ENCODE results near the gene CYTH4.
"Not testable (repeated sequence)": the region's sequence is repeated elsewhere in the genome, so short reads cannot be mapped to it uniquely, and the experiment has no call there.

Gene CYTH4

DNA sequence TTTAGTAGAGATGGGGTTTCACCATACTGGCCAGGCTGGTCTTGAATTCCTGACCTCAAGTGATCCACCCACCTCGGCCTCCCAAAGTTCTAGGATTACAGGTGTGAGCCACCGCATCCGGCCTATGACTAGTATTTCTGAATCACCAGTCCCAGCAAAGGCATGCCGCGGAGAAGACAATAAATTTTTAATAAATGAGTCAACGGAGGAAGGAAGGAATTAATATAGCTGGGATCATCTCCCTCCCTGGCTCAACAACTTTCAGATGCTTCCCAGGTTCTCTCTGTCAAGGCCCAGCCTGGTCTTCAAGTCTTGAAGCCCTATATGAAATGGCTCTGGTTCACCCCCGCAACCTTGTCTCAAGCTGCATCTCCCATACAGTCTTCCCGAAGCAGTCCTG, 45.7 kb downstream of the CYTH4 start:
- no peak for DNase-seq
- no peak overlapping the region for H3K27ac ChIP-seq (ENCODE audit: insufficient read depth in 1 of 2, low read depth in 1 of 2, low read length in 2 of 2, poor library complexity in 1 of 2, severe bottlenecking in 2 of 2)
- no peak overlapping the region for H3K4me3 ChIP-seq (ENCODE audit: control insufficient read depth in 1 of 7, extremely low read depth in 1 of 7, insufficient read depth in 4 of 7, low read depth in 2 of 7, low read length in 6 of 7)
- H3K9me3 ChIP-seq (ENCODE audit: control extremely low read depth in 1 of 5, control insufficient read depth in 4 of 5, insufficient read depth in 2 of 5, low read depth in 1 of 5, low read length in 4 of 5): no peaks in the 10 kb centered on the region
- 98% methylated on average over 7 of the region's 8 CpGs for WGBS (ENCODE audit: insufficient coverage)
- no peaks in the 10 kb centered on the region for H3K36me3 ChIP-seq (ENCODE audit: control insufficient read depth in 4 of 4, insufficient read depth in 4 of 4, low read length in 3 of 4)
- peaks cover 0 to 9% (median 6%) of the 10 kb centered on the region in 4 experiments for H3K4me1 ChIP-seq (ENCODE audit: control extremely low read depth in 1 of 4, control insufficient read depth in 4 of 4, insufficient read depth in 4 of 4, low read length in 3 of 4)
- CTCF ChIA-PET: interaction anchor here (0.7 to 7.1 kb wide), 3 partner anchors 9 to 170 kb away, joined by 3 to 32 read pairs (median 3); no protein-coding TSS in a partner anchor
- POLR2A ChIA-PET: interaction anchor here (0.6 kb wide), 1 partner anchor 541 kb away, joined by 5 read pairs; no protein-coding TSS in a partner anchor
- peaks cover 0 to 75% (median 30%) of the 10 kb centered on the region in 5 experiments for H3K27me3 ChIP-seq (replicated peaks in 2 of 5; ENCODE audit: control insufficient read depth in 4 of 5, insufficient read depth in 5 of 5, low read length in 4 of 5)

GRCh38 chr22:37328538-37329237, 46.4 kb downstream of the CYTH4 start:
- not testable (repeated sequence) for H3K9me3 ChIP-seq (ENCODE audit: control extremely low read depth in 1 of 5, control insufficient read depth in 4 of 5, insufficient read depth in 2 of 5, low read depth in 1 of 5, low read length in 4 of 5); H3K27ac ChIP-seq (ENCODE audit: insufficient read depth in 1 of 2, low read depth in 1 of 2, low read length in 2 of 2, poor library complexity in 1 of 2, severe bottlenecking in 2 of 2); H3K4me1 ChIP-seq (ENCODE audit: control extremely low read depth in 1 of 4, control insufficient read depth in 4 of 4, insufficient read depth in 4 of 4, low read length in 3 of 4); DNase-seq; H3K4me3 ChIP-seq (ENCODE audit: control insufficient read depth in 1 of 7, extremely low read depth in 1 of 7, insufficient read depth in 4 of 7, low read depth in 2 of 7, low read length in 6 of 7); H3K36me3 ChIP-seq (ENCODE audit: control insufficient read depth in 4 of 4, insufficient read depth in 4 of 4, low read length in 3 of 4)
- WGBS (ENCODE audit: insufficient coverage): 93% methylated on average over 2 of the region's 6 CpGs
- ChIA-PET CTCF (interaction anchor here (0.7 to 7.1 kb wide), 3 partner anchors 9 to 169 kb away, joined by 3 to 32 read pairs (median 3); no protein-coding TSS in a partner anchor), POLR2A (interaction anchor here (0.6 kb wide), 1 partner anchor 541 kb away, joined by 5 read pairs; no protein-coding TSS in a partner anchor)
- H3K27me3 ChIP-seq (replicated peaks in 2 of 5; ENCODE audit: control insufficient read depth in 4 of 5, insufficient read depth in 5 of 5, low read length in 4 of 5): peaks cover under 1 to 75% (median 33%) of the 10 kb centered on the region in 5 experiments

GRCh38 chr22:37329238-37330140, 47.2 kb downstream of the CYTH4 start:
- no peak overlapping the region for H3K27ac ChIP-seq (ENCODE audit: insufficient read depth in 1 of 2, low read depth in 1 of 2, low read length in 2 of 2, poor library complexity in 1 of 2, severe bottlenecking in 2 of 2)
- CTCF ChIA-PET: interaction anchor here (1.5 to 7.1 kb wide), 2 partner anchors 12 to 20 kb away, joined by 4 to 32 read pairs; no protein-coding TSS in a partner anchor
- H3K9me3 ChIP-seq (ENCODE audit: control extremely low read depth in 1 of 5, control insufficient read depth in 4 of 5, insufficient read depth in 2 of 5, low read depth in 1 of 5, low read length in 4 of 5): no peaks in the 10 kb centered on the region
- WGBS (ENCODE audit: insufficient coverage): 86% methylated on average over 11 of the region's 14 CpGs
- H3K27me3 ChIP-seq (replicated peaks in 2 of 5; ENCODE audit: control insufficient read depth in 4 of 5, insufficient read depth in 5 of 5, low read length in 4 of 5): peaks cover 6 to 75% (median 34%) of the 10 kb centered on the region in 5 experiments
- POLR2A ChIA-PET: no interaction called here
- H3K4me1 ChIP-seq (ENCODE audit: control extremely low read depth in 1 of 4, control insufficient read depth in 4 of 4, insufficient read depth in 4 of 4, low read length in 3 of 4): peaks cover 0 to 9% (median 9%) of the 10 kb centered on the region in 4 experiments
- H3K4me3 ChIP-seq (ENCODE audit: control insufficient read depth in 1 of 7, extremely low read depth in 1 of 7, insufficient read depth in 4 of 7, low read depth in 2 of 7, low read length in 6 of 7): no peak overlapping the region
- no peaks in the 10 kb centered on the region for H3K36me3 ChIP-seq (ENCODE audit: control insufficient read depth in 4 of 4, insufficient read depth in 4 of 4, low read length in 3 of 4)
- DNase-seq: no peak

GRCh38 chr22:37330200-37331033, 48.1 kb downstream of the CYTH4 start:
- Histone ChIP-seq H3K36me3 (ENCODE audit: control insufficient read depth in 4 of 4, insufficient read depth in 4 of 4, low read length in 3 of 4) (no peaks in the 10 kb centered on the region), H3K9me3 (ENCODE audit: control extremely low read depth in 1 of 5, control insufficient read depth in 4 of 5, insufficient read depth in 2 of 5, low read depth in 1 of 5, low read length in 4 of 5) (no peaks in the 10 kb centered on the region), H3K27ac (ENCODE audit: insufficient read depth in 1 of 2, low read depth in 1 of 2, low read length in 2 of 2, poor library complexity in 1 of 2, severe bottlenecking in 2 of 2) (no peak overlapping the region), H3K27me3 (replicated peaks in 2 of 5; ENCODE audit: control insufficient read depth in 4 of 5, insufficient read depth in 5 of 5, low read length in 4 of 5) (peaks cover 6 to 75% (median 38%) of the 10 kb centered on the region in 5 experiments), H3K4me3 (ENCODE audit: control insufficient read depth in 1 of 7, extremely low read depth in 1 of 7, insufficient read depth in 4 of 7, low read depth in 2 of 7, low read length in 6 of 7) (no peak overlapping the region), H3K4me1 (ENCODE audit: control extremely low read depth in 1 of 4, control insufficient read depth in 4 of 4, insufficient read depth in 4 of 4, low read length in 3 of 4) (peaks cover 0 to 9% (median 5%) of the 10 kb centered on the region in 4 experiments)
- POLR2A ChIA-PET: interaction anchor here (0.5 kb wide), 1 partner anchor 129 kb away, joined by 5 read pairs; no protein-coding TSS in a partner anchor
- DNase-seq: peak; percentile 69 to 80 (median 77)
- 77% methylated on average over 8 of the region's 9 CpGs for WGBS (ENCODE audit: insufficient coverage)
- CTCF ChIA-PET: interaction anchor here (1.2 to 7.1 kb wide), 4 partner anchors 13 to 128 kb away, joined by 4 to 32 read pairs (median 6); no protein-coding TSS in a partner anchor

DNA sequence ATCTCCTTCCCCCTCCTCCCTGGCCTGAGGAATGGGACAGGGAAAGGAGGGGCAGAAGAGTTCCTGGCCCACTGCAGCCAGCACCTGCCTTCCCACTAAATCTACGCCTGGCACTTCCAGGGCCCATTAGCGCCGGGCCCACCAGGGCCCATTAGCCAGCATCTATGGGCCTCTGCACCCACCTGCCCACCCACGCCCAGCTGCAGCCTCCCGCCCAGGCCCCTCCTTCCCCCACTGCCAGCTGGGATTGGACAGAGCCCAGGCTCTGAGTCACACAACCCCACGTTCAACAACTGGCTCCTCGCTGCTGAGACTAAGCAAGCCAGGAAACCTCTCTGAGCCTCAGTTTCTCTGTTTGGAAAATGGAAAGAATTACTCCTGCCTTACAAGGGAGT, 48.7 kb downstream of the CYTH4 start:
- H3K36me3 ChIP-seq (ENCODE audit: control insufficient read depth in 4 of 4, insufficient read depth in 4 of 4, low read length in 3 of 4): no peaks in the 10 kb centered on the region
- H3K4me1 ChIP-seq (ENCODE audit: control extremely low read depth in 1 of 4, control insufficient read depth in 4 of 4, insufficient read depth in 4 of 4, low read length in 3 of 4): peaks cover 0 to 9% (median 5%) of the 10 kb centered on the region in 4 experiments
- no peak overlapping the region for H3K27ac ChIP-seq (ENCODE audit: insufficient read depth in 1 of 2, low read depth in 1 of 2, low read length in 2 of 2, poor library complexity in 1 of 2, severe bottlenecking in 2 of 2)
- WGBS (ENCODE audit: insufficient coverage): 93% methylated on average over 5 of the region's 7 CpGs
- ChIA-PET POLR2A (interaction anchor here (0.9 kb wide), 1 partner anchor 16 kb away, joined by 3 read pairs; no protein-coding TSS in a partner anchor), CTCF (interaction anchor here (1.2 to 7.1 kb wide), 4 partner anchors 14 to 128 kb away, joined by 4 to 32 read pairs (median 6); no protein-coding TSS in a partner anchor)
- H3K9me3 ChIP-seq (ENCODE audit: control extremely low read depth in 1 of 5, control insufficient read depth in 4 of 5, insufficient read depth in 2 of 5, low read depth in 1 of 5, low read length in 4 of 5): no peaks in the 10 kb centered on the region
- DNase-seq: no peak
- H3K27me3 ChIP-seq (replicated peaks in 2 of 5; ENCODE audit: control insufficient read depth in 4 of 5, insufficient read depth in 5 of 5, low read length in 4 of 5): peaks cover 6 to 75% (median 38%) of the 10 kb centered on the region in 5 experiments
- H3K4me3 ChIP-seq (ENCODE audit: control insufficient read depth in 1 of 7, extremely low read depth in 1 of 7, insufficient read depth in 4 of 7, low read depth in 2 of 7, low read length in 6 of 7): no peak overlapping the region

DNA sequence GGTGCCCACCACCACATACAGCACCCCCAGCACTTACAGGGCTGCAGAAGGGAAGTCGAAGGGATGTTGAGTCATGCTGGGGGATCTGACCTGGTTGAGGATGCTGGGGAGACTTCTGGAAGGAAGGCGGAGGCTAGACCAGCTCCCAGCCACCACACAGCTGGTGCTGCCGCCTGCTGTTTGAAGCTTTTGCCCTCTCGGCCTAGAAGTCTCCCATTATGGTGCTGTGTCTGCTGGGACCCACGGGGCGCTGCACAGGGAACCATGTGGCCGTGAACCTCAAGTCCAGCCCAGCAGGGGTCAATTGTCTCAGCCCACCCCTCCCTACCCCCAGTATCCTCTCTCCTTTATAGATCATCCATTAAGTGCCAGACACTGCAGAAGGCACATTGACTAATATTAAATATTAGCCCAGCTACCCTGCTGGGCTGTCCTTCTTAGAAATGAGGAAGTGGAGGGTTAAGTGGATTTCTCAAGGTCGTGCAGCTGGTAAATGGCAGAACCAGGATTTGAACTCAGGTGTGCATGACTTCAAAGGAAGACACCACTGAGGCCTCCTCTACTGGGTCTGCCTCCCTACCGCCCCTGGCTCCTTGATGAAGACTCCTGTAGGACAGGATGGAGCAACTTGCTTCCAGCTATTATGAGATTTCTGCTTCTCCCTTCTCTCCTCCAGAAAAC, 49.7 kb downstream of the CYTH4 start:
- DNase-seq: peak; percentile 41 to 85 (median 76)
- 72% methylated on average over 8 of the region's 9 CpGs for WGBS (ENCODE audit: insufficient coverage)
- ChIA-PET POLR2A (interaction anchor here (0.9 kb wide), 1 partner anchor 17 kb away, joined by 3 read pairs; no protein-coding TSS in a partner anchor), CTCF (interaction anchor here (0.6 to 7.1 kb wide), 6 partner anchors 8 to 127 kb away, joined by 3 to 32 read pairs (median 5); no protein-coding TSS in a partner anchor)
- Histone ChIP-seq H3K27ac (ENCODE audit: insufficient read depth in 1 of 2, low read depth in 1 of 2, low read length in 2 of 2, poor library complexity in 1 of 2, severe bottlenecking in 2 of 2) (no peak overlapping the region), H3K9me3 (ENCODE audit: control extremely low read depth in 1 of 5, control insufficient read depth in 4 of 5, insufficient read depth in 2 of 5, low read depth in 1 of 5, low read length in 4 of 5) (no peaks in the 10 kb centered on the region), H3K36me3 (ENCODE audit: control insufficient read depth in 4 of 4, insufficient read depth in 4 of 4, low read length in 3 of 4) (no peaks in the 10 kb centered on the region), H3K27me3 (replicated peaks in 2 of 5; ENCODE audit: control insufficient read depth in 4 of 5, insufficient read depth in 5 of 5, low read length in 4 of 5) (peaks cover 6 to 77% (median 32%) of the 10 kb centered on the region in 5 experiments), H3K4me1 (ENCODE audit: control extremely low read depth in 1 of 4, control insufficient read depth in 4 of 4, insufficient read depth in 4 of 4, low read length in 3 of 4) (peaks cover 0 to 9% (median 5%) of the 10 kb centered on the region in 4 experiments), H3K4me3 (ENCODE audit: control insufficient read depth in 1 of 7, extremely low read depth in 1 of 7, insufficient read depth in 4 of 7, low read depth in 2 of 7, low read length in 6 of 7) (no peak overlapping the region)
